Measurements from ENCODE around the gene HAUS6.
A peak's percentile ranks its signal among the peaks of the same experiment; 100 is the strongest.
"Not testable (repeated sequence)": the region's sequence is repeated elsewhere in the genome, so short reads cannot be mapped to it uniquely, and the experiment has no call there.

HAUS6 gene

DNA sequence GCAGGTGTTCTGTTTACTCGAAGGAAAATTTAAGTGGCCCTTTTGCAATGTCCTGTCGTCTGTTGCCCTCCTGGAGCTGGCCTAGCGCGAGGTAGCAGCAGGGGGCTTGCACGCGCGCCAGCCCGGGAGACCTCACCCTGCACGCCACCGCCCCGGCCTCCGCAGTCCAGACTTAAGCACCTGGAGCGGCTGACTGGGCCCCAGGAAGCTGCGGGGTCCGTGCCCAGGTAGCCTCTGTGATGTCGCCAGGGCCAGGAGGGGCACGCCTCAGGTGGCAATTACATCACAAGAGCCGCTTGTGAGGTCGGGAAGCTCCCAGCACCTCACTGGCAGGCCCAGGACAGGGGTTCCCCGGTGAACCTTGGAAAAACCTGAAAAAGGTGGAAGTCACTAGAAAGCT, 69.7 kb downstream of the HAUS6 start, which contains the start of gene SAXO1:
SAXO1 (minus strand) TSS at position 195 of the 400 bp plus-strand sequence. CDS start 301 bp downstream, outside the sequence.
- no peak for DNase-seq (ENCODE audit: low read depth)

DNA sequence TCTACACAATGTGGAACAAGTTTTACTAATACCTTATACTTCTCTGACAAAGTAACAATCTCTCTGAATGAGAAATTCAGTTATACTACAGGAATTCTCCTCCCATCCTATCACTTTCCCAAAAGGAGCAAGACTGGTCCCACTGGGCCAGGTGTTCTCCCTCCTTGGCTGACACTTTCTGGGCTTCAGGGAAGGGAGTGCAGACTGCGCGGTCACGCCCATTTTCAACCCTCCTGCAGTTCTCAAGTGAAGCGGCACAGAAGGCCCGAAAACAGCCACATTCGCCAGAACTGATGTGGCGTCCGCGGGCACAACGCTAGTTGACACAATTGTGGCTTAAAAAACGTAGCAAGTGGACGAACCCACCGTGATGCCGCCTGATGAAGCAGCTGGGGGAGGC, 70.3 kb downstream of the HAUS6 start:
- no peak for DNase-seq (ENCODE audit: low read depth)

DNA sequence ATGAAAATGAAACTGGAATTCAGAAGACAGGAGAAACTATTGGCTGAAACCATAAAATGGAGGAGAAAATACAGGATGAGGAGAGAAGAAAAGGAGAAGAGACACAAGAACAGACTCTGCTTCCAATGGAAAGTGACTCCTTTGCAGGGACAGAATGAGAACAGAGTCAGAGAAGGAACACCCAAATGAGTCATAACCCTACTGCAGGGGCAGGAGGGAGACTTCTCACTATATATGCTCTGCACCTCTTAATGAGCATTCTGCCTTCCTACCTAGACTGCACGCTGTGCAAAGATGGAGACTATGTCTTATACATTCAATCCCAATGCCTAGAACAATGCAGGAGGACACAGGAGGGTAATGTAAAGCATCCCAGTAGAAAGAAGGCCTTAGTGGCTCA, 71.8 kb downstream of the HAUS6 start:
- no peak for DNase-seq (ENCODE audit: low read depth)

DNA sequence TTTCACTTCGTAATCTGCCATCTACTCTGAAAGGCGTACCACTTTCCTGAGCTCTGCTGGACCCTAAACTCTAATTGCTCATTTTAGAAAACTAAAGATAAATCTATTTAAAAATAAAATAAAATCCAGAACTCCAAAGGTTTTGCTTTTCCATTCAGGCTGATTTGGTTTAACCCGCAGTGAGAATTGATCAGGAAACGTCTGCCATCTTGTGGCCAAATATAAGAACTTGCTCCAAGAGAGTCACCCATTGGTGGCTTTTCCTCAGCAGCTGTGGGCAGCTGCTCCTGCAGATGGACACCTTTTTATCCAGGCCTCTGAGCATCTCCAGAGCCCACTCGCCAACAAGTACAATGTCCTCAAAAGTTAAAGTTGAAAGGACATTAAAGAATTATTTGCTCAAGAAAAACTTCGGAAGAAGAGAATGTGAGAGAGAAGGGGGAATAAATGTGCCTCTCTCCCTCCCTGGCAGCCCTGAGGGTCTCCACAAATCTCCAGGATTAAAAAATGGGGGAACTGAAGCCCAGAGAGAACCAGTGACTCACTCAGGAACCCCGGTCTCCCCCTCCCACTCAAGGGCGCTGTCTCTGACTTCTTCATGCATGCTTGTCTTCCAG, 73.8 kb downstream of the HAUS6 start:
- peak; percentile 50 for DNase-seq (ENCODE audit: low read depth)

DNA sequence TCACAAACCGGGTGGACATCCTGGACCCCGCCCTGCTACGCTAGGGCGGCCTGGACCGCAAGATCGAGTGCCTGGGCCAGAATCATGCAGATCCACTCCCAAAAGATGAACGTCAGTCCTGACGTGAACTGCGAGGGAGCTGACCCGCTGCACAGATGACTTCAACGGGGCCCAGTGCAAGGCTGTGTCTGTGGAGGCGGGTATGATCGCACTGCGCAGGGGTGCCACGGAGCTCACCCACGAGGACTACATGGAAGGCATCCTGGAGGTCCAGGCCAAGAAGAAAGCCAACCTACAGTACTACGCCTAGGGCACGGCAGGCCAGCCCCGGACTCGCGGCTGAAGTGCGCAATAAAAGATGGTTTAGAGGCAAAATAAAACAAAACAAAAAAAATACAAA, 74.9 kb downstream of the HAUS6 start:
- no peak for DNase-seq (ENCODE audit: low read depth)

DNA sequence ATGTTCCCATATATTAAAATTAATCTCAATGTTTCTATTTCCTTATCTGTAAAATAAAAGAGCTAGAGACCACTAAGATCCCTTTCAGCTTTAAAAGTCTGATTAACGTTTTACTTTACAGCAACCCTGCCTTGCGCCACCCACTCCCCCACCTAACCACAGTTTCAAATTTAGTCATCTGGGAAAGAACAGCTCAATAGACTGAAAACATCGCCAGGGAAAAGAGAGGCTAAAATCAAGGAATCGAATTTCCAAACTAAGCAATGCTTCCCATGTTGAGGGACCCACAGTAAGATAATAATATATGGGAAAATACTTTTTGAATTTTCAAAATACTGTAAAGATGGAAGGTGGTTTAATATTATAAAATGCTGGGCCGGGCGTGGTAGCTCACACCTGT, 76.3 kb downstream of the HAUS6 start:
- peak; percentile 40 for DNase-seq (ENCODE audit: low read depth)

DNA sequence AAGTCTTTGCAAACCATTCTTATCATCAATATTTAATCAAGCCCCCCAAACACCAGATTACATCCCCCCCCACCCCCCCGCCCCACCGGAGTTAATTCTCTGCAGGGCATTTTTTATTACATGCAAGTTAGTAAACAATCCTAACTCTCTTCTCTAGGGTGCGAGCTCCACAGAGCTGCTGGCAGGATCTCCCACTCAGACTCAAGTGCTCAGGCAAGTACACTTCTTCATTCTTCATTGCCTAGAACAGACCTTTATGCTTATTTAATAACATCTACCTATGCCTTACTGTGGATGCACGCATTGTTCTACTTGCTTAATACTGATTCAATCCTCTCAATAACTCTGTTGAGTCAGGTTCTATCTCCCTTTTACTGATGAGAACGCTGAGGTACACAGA, 79.6 kb downstream of the HAUS6 start:
- no peak for DNase-seq (ENCODE audit: low read depth)

DNA sequence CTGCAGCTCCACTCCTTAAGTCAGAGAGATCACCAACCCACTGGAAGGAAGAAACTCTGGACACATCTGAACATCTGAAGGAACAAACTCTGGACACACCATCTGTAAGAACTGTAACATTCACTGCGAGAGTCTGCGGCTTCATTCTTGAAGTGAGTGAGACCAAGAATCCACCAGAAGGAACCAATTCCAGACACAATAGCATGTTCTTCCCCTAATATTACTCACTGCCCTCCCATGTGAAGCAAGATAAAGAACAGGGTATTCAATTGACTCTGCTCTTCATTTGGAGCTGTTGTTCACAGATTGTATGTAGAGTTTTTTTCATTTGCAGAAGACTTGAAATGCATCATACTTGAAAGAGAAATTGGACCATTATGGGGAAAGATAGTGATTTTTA, 80.5 kb downstream of the HAUS6 start:
- no peak for DNase-seq (ENCODE audit: low read depth)

DNA sequence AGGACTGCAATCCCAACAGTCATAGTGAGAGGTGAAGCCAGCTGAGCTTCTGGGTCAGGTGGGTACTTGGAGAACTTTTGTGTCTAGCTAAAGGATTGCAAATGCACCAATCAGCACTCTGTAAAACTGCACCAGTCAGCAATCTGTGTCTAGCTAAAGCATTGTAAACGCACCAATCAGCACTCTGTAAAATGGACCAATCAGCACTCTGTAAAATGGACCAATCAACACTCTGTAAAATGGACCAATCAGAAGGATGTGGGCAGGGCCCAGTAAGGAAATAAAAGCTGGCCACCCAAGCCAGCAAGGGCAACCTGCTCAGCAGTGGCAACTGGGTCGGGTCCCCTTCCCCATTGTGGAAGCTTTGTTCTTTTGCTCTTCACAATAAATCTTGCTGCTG, 81.1 kb downstream of the HAUS6 start:
- not testable (repeated sequence) for DNase-seq (ENCODE audit: low read depth)

DNA sequence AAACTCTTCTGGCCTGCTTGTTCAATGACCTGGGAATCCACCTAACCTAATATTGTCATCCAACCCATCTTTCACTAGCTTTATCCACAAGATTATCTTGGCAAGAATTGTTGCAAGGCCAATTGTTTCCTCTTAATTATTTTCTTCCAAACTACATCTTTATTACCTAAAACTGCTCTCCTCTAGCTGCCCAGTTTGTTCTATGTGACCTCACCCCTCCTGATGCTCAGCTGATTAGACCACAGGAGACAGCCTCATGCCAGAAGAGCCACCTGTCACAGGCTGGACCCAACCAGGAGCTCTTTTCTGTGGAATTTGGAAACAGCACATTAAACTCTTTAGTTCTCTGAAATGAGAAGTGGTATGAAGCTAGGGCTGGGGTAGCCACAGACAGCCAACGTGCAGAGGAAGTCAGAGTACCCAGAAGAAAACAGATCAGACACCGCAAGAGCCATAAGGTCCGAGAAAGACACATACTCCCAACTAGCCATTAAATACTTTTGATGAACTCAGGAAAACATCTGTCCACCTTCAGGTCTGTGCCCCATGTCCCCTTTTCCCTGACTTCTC, 81.7 kb downstream of the HAUS6 start:
- DNase-seq (ENCODE audit: low read depth) = no peak

DNA sequence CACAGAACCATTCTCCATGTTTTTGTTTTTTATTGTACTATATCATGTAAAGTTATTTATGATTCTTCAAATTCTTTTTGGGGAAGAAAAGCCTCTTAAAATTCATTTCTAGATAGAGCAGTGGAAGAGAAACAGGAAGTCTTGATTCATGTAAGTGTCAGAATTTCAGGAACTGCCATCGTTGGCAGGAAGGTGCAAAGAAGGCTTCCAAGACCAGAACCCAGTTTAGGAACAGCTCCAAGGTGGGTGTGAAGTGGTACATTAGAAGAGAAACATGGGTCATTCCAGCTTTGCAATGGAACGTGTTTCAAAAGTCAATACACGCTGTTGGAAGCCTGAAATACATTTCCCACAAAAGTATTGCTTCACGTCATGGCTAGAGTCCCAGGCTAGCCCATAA, 84.5 kb downstream of the HAUS6 start:
- DNase-seq (ENCODE audit: low read depth) = no peak

DNA sequence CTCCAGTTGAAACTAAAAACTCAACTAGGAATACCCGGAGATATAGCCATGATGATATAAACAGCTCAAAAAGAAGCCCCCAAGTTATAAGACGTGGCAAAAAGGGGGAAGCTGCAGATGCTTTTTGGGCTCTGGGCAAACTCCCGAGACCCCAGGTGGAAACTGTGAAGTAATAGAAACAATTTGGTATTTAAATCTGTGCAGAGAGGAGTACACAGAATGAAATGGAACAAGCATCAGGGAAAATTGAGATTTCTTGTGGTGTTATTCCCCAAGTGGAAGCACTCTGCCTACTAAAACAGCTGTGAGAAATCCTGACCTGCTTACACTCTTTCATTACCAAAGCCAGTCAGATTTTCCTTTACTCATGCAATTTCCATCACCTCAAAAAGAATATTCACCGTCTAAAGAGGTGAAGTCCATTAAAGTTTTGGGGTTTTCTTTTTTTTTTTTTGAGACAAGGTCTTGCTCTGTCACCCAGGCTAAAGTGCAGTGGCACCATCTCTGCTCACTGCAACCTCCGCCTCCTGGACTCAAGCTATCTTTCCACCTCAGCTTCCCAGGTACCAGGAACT, 93.2 kb downstream of the HAUS6 start:
- no peak for DNase-seq (ENCODE audit: low read depth)

Data from amniotic epithelial cell (primary cell).